Measurements from ENCODE around the gene CARD18. TPM values are rescaled to one million over a fixed set of nuclear protein-coding genes. Genes with fewer than 3 reads are reported as not detected.

Gene CARD18
- total RNA-seq, 4 donors from 2014 or later = not detected

DNA sequence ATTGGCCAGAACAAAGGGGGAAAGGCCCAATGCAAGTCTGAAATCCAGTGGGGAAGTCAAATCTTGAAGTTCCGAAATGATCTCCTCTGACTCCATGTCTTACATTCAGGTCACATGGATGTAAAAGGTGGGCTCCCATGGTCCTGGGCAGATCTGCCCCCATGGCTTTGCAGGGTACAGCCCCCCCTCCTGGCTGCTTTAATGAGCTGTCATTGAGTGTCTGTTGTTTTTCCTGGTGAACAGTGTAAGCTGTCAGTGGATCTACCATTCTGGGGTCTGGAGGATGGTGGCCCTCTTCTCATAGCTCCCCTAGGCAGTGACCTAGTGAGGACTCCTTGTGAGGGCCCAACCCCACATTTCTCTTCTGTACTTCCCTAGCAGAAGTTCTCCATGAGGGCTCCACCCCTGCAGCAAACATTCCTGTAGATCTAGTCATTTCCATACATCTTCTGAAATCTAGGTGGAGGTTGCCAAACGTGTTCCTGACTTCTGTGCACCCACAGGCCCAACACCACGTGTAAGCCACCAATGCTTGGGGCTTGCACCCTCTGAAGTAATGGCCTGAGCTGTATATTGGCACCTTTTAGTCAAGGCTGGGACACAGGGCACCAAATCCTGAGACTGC, 9.3 kb downstream of the CARD18 start:
- no peak for ATAC-seq

DNA sequence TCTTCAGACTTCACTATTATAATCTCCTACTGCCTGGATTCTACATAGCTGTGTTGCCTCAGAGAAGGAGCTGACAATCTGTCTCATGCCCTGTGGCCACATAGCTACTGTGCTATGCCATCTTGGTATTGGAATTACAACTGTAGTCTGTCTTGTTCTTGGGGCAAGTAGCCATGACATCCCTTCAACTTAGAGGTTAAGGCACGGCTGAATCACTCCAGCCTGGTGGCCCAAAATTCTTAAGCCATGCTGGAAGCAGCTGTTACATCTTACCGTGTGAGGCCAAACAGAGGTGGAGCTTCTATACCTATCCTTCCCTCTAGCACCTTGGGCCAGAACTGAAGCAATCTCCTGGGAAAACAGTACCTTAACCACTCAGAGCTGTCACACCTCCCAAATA, 14.8 kb downstream of the CARD18 start:
- no peaks in the 10 kb centered on the region for H3K36me3 ChIP-seq
- H3K4me3 ChIP-seq = no peak overlapping the region
- H3K4me1 ChIP-seq = no peaks in the 10 kb centered on the region
- no CpG with 5 or more reads among the region's 2 CpGs for WGBS, 2 donors (ENCODE audit: low coverage in 1 of 2)
- no peaks in the 10 kb centered on the region for H3K27me3 ChIP-seq
- ATAC-seq = no peak
- no peaks in the 10 kb centered on the region for H3K9me3 ChIP-seq
- no peak for TF ChIP-seq POLR2AphosphoS5 (IDR thresholded peaks at IDR 0.05)
- TF ChIP-seq EP300 (IDR thresholded peaks at IDR 0.05) = no peak
- TF ChIP-seq, protein P1, sequence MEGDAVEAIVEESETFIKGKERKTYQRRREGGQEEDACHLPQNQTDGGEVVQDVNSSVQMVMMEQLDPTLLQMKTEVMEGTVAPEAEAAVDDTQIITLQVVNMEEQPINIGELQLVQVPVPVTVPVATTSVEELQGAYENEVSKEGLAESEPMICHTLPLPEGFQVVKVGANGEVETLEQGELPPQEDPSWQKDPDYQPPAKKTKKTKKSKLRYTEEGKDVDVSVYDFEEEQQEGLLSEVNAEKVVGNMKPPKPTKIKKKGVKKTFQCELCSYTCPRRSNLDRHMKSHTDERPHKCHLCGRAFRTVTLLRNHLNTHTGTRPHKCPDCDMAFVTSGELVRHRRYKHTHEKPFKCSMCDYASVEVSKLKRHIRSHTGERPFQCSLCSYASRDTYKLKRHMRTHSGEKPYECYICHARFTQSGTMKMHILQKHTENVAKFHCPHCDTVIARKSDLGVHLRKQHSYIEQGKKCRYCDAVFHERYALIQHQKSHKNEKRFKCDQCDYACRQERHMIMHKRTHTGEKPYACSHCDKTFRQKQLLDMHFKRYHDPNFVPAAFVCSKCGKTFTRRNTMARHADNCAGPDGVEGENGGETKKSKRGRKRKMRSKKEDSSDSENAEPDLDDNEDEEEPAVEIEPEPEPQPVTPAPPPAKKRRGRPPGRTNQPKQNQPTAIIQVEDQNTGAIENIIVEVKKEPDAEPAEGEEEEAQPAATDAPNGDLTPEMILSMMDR (IDR thresholded peaks at IDR 0.05) = no peak
- no peak for TF ChIP-seq POLR2A (IDR thresholded peaks at IDR 0.05)
- H3K27ac ChIP-seq = no peak overlapping the region

More for the DNA sequence above, 9.3 kb downstream of the CARD18 start:
- 90 to 100% methylated on average over 1 to 2 of the region's 3 CpGs for WGBS, 2 donors (ENCODE audit: low coverage in 1 of 2)
- TF ChIP-seq POLR2AphosphoS5 (IDR thresholded peaks at IDR 0.05) (no peak), EP300 (IDR thresholded peaks at IDR 0.05) (no peak), POLR2A (IDR thresholded peaks at IDR 0.05) (no peak)
- TF ChIP-seq, protein P1 (IDR thresholded peaks at IDR 0.05) = no peak
- Histone ChIP-seq H3K36me3 (no peaks in the 10 kb centered on the region), H3K27me3 (no peaks in the 10 kb centered on the region), H3K9me3 (peaks cover 0 to 14% (median 0%) of the 10 kb centered on the region in 3 donors), H3K27ac (no peak overlapping the region), H3K4me1 (no peaks in the 10 kb centered on the region), H3K4me3 (no peak overlapping the region)

DNA sequence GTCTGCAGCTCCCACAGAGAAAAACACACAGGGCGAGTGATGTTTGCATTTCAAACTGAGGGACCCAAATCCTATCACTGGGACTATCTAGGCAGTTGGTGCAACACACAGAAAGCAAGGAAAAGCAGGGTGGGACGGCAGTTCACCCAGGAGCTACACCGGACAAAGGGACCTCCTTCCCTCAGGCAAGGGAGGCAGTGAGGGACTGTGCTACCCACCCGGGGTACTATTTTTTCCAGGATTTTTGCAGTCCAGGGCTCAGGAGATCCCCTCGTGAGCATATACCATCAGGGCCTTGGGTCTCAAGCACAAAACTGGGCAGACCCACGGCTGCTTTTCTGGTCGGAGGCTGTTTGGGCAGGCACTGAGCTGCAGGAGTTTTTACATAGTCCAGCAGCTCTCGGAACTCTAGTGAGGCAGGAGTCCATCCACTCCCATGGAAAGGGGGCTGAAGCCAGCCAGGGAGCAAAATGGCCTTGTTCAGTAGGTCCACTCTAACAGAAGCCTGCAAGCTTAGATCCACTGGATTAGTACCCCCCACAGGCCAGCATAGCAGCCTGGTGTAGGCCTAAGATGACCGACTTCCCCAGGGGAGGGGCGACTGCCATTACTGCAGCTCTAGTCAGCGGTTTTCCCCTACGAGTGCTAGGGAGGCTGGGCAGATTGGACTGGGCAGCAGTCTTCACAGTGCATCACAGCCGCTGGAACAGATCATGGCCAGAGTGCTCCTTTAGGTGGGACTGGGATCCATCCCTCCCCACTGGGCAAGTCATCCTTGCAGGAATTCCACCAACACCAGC, 28.2 kb downstream of the CARD18 start:
- H3K27me3 ChIP-seq = no peaks in the 10 kb centered on the region
- WGBS, 2 donors (ENCODE audit: low coverage in 1 of 2) = 80 to 83% methylated on average over 1 to 3 of the region's 13 CpGs
- no peaks in the 10 kb centered on the region for H3K9me3 ChIP-seq
- no peaks in the 10 kb centered on the region for H3K4me1 ChIP-seq
- TF ChIP-seq, protein P1 (IDR thresholded peaks at IDR 0.05) = no peak
- TF ChIP-seq POLR2AphosphoS5 (IDR thresholded peaks at IDR 0.05) (no peak), EP300 (IDR thresholded peaks at IDR 0.05) (no peak), POLR2A (IDR thresholded peaks at IDR 0.05) (no peak)
- no peak overlapping the region for H3K27ac ChIP-seq
- no peak overlapping the region for H3K4me3 ChIP-seq
- ATAC-seq = no peak
- no peaks in the 10 kb centered on the region for H3K36me3 ChIP-seq

DNA sequence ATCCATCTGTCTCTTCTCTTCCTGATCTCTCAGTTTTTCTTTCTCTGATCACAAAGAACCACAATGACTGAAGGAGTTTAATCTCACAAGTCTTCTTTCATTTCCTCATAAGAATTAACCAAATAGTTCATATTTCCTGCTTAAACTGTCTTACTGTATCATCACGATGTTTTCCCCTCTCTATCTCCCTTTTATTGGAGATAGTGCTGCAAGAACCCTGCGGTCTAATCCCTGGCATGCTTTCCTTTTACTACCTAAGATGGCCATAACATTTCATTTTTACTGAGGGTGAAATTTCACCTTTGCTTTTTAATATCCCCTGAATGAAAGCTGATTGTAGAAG, 28.9 kb downstream of the CARD18 start:
- H3K4me3 ChIP-seq = no peak overlapping the region
- WGBS, 2 donors (ENCODE audit: low coverage in 1 of 2) = 46 to 64% methylated on average over 2 of the region's 2 CpGs
- ATAC-seq = no peak
- no peaks in the 10 kb centered on the region for H3K9me3 ChIP-seq
- TF ChIP-seq POLR2A (IDR thresholded peaks at IDR 0.05) (no peak), POLR2AphosphoS5 (IDR thresholded peaks at IDR 0.05) (no peak), EP300 (IDR thresholded peaks at IDR 0.05) (no peak)
- TF ChIP-seq, protein P1 (IDR thresholded peaks at IDR 0.05) = no peak
- no peaks in the 10 kb centered on the region for H3K4me1 ChIP-seq
- no peaks in the 10 kb centered on the region for H3K27me3 ChIP-seq
- H3K36me3 ChIP-seq = no peaks in the 10 kb centered on the region
- H3K27ac ChIP-seq = no peak overlapping the region
